Iris pigment epithelial cell (primary cell): ENCODE data around the gene PRDX6.
"Not testable (repeated sequence)": the region's sequence is repeated elsewhere in the genome, so short reads cannot be mapped to it uniquely, and the experiment has no call there.

Experiments used
- DNase-seq: peaks from one replicate; pipeline ENCODE4 v3.0.0-alpha.2; 2011; ENCODE audit warnings: low read depth

Gene PRDX6

DNA sequence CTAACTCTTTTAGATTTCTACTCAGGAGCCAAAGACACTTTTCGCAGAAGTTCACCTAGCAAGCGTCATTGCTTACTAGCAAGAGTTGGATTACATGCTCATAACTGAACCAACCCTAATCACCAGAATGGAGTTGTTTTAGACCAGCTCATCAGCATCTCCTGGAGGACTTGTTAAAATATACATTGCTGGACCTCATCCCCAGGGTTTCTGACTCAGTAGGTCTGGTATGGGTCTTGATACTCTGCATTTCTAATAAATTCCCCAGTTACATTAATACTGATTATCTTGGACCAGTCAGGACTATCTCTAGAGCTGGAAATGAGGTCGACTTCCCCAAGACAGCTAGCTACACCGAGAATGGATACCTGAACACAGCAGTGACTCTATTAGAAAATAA is 9.7 kb upstream of the PRDX6 start:
- peak; percentile 85 for DNase-seq

DNA sequence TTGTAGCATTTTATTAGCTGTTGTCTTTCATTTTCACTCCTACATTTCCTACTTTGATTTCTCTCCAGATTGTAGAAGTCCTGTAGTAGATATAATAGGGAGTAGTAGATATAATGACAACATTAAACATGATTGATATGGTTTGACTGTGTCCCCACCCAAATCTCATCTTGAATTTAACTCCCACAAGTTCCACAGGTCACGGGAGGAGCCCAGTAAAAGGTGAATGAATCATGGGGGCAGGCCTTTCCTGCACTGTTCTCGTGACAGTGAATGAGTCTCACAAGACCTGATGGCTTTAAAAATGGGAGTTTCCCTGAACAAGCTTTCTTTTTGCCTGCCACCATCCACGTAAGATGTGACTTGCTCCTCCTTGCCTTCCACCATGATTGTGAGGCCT is 7.5 kb upstream of the PRDX6 start:
- no peak for DNase-seq

DNA sequence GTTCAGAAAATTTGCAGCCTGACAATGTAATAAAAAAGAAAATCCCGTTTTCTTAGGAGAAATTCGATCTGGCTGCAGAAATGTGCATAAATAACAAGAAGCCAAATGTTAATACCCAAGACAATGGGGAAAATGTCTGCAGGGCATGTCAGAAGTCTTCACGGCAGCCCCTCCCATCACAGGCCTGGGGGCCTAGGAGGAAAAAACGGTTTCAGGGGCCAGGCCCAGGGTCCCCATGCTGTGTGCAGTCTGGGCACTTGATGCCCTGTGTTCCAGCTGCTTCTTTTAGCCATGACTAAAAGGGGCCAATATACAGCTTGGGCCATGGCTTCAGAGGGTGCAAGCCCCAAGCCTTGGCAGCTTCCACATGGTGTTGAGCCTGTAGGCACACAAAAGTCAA is 6.5 kb upstream of the PRDX6 start:
- DNase-seq: no peak

DNA sequence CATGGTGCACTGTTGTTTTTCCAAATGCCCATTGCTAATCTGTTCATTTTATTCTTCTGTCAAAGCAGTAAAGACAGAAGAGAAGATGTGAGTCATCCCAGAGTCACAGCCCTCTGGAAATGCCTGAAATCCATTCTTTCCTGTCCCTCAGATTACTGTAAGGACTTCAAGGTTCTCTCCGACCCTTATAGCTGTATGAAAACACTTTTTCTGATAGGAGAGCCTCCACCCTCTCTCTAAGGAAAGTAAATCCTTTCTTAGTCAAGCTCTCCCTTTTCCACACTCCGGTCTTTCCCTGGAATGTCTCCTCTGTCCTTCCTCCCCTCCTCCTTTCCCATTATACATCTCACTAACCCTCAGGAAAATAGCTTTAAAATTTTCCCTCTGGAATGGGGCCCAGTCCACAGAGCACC is 3.5 kb upstream of the PRDX6 start:
- peak; percentile 77 for DNase-seq

DNA sequence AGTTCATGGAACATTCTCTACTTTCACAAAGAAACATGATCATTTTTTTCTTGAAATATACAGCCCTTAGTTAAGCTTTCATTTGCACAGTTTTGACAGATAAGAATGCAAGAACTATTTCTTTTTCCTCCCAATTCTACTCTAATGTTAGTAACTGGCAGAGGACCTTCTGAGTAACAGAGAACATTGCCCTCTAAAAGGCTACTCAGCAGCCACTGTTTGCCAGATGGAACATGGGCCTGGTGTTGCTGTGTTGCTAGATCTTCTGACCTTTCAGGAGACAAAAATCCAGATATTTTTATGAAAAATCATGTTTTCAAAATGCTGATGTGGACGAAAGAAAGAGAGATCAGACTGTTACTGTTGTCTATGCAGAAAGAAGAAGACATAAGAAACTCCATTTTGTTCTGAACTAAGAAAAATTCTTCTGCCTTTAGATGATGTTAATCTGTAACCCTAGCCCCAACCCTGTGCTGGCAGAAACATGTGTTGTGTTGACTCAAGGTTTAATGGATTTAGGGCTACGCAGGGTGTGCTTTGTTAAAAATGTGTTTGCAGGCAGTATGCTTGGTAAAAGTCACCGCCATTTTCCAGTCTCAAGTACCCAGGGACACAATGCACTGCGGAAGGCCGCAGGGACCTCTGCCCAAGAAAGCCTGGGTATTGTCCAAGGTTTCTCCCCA is 2.9 kb upstream of the PRDX6 start:
- DNase-seq: peak; percentile 38

DNA sequence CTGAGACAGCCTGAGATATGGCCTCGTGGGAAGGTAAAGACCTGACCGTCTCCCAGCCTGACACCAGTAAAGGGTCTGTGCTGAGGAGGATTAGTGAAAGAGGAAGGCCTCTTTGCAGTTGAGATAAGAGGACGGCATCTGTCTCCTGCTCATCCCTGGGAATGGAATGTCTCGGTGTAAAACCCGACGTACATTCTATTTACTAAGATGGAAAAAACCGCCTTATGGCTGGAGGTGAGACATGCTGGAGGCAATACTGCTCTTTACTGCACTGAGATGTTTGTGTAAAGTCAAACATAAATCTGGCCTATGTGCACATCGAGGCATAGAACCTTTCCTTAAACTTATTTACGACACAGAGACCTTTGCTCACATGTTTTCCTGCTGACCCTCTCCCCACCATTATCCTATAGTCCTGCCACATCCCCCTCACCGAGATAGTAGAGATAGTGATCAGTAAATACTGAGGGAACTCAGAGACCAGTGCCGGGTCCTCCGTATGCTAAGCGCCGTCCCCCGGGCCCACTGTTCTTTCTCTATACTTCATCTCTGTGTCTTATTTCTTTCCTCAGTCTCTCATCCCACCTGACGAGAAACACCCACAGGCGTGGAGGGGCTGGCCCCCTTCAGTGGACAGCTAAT is 2.2 kb upstream of the PRDX6 start:
- peak; percentile 47 for DNase-seq

DNA sequence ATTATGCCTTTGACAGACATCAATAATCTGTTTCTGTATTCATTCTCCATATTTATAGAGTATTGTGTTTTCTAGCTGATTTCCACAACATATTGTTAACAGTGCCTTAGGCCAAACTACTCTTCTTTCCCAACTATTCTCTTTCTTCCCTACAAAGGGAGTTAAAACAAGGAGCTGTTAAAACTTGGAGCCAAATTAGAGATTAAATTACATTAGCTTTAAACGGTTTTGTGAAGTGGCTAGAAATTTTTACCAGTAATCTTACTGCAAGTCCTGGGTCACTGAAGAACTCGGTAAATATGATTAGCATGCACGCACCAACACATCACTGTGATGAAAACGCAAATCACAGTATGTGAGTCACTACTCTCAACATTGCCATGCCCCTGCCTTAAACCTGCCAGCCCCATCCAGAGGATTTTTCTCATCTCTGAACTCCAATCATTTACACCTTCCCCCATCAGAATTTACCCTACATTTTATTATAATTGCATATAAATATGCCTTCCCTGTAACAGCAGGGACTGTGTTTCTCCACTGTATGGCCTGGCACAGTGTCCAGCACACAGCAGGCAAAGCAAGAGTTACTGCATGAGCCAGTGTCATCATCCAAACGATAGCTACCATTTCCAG is 1.5 kb upstream of the PRDX6 start:
- peak; percentile 93 for DNase-seq

DNA sequence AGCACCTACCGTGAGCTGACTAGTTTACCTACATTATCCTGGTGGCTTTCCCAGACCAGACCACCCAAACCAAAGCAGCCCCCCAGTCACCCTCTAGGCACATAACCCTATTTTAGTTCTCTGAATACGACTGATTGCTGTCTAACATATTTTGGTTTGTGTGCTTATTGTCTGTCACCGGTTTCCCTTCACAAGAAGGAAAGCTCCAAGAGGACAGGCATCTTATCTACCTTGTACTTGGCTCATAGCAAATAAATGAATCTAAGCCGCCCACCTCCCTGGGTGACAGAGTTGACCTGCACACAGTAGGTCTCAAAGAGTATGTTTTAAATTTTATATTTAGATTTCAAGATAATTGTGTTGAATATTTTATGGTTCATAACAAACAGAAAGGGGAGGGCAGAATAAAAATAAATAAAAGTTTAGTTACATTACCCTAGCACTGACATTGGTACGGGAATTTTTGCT is 904 bp upstream of the PRDX6 start:
- DNase-seq: no peak

DNA sequence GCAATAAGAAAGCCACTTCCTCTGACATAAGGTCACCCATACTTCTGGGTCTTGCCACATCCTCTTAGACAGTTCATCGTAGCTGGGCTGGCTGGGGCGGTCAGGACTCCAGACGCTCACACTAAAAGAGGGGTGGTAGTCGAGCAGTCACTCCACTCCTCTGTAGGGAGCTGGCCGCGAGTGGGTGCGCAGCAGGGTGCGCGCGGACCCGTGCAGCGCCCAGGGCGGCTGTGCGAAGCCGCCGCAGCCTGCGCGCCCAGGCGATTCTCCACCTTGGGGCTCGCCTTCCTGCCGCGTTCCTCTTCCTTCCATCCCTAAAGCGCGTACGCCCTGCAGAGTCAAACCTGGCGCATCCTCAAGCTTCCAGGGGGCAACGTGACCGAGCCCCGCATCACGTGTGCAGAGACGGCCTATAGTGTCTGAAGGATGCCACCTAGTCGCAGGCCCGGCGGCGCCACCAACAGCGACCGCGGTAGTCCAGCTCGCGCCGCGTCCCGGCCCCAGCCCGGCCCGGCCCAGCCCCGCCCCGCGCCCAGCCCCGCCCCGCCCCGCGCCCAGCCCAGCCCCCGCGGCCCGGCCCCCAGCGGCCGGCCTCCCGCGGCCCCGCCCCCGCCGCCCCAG is 360 bp upstream of the PRDX6 start:
- peak; percentile 86 for DNase-seq

DNA sequence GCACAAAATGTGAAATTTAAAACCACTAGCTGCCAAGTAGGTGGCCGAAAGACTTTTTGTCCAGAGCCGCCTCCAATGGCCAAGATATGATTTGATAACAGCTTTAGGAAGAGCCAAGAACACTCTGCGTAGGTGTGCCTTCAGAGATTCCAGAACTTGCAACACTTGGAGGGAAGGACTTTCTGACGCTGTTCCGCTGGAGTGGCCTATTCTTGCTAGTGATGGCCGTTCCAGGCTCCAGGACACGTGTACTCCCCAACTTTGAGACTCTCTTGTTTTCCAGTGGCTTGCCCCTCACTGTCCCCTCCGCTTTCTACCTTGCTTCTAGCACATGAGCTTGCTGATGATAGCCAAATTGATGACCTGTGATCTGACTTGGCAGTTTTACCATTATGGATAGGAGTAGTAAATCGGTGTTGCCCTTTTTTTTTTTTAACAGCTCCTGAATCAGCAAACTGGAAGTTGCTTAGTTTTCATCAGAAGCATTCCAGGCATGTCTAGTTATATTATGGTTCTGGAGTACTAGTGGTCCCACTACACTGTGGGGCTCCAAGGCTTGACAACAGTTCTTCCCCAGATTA is 1.0 kb downstream of the PRDX6 start:
- DNase-seq: peak; percentile 89

DNA sequence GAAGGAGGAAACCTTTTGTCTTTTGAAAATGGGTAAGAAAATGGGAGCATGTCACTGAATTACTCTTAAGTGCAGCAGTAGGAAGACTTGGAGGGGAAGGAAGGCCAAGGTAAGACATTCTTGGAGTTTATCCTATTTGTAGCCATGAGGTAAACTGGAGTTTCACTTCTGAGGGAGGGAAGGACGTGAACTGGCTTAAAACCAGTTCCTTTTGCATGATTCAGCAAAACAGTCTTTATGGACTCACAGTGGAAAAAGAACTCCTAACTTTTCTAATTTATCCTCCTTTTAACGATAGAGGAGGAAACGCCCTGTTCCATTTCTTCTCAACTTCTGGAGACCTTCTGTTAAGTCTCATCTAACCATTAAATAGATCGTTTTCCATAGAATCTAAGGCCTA is 2.5 kb downstream of the PRDX6 start:
- peak; percentile 56 for DNase-seq

DNA sequence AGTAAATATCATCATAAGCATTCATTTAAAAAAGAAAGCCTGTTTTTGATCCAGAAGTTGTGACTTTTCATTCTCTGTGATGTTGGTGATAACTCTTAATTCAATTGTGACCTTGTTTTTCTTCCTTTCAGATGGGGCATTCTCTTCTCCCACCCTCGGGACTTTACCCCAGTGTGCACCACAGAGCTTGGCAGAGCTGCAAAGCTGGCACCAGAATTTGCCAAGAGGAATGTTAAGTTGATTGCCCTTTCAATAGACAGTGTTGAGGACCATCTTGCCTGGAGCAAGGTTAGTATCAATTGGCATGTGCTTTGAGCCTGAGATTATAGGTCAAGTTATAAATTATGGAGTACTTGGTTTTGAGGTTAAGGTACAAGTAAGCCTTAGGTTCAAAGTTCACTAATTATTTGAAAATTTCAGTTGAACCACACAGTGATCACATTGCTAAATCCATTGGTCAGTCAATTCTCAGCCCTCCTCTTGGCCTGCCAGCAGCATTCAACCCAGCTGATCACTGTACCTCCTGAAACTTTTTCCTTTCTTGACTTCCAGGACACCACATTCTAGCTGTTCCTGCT is 4.1 kb downstream of the PRDX6 start:
- DNase-seq: no peak

DNA sequence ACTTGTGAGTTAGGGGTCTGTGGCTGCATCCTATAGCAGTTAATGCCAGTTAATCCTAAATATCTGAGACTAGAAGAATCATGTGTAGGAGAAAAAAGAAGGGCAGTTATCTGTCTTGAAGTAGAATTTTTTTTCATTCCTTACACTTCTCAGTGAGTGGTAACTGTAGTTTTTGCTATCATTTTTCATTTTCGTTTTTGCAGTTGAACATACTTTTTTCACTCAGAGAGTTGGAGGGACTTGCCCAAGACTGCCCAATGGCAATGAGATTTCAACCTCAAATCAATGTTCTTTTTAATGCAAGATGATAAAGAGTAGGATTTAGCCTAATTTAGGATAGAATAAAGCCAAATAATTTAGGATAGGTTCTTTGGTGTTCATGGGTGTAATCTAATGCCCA is 5.5 kb downstream of the PRDX6 start:
- no peak for DNase-seq

DNA sequence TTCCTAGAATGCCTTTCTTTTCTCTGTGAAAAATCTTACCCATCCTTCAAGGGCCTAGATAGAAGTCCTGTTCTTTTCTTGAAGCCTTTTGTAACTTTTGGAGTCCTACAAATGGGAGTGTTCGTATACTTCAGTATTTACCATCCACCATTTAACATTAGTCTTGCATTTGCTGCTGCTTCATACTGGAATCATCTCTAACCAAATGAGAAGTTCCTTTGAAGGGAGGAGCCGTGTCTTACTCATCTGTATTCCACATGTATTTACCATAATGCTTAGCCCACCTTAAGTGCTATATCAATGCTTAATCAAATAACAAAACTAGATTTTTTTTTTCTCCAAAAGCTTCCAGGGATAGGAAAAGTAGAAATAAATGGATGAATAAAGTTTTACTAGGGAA is 7.1 kb downstream of the PRDX6 start:
- no peak for DNase-seq

DNA sequence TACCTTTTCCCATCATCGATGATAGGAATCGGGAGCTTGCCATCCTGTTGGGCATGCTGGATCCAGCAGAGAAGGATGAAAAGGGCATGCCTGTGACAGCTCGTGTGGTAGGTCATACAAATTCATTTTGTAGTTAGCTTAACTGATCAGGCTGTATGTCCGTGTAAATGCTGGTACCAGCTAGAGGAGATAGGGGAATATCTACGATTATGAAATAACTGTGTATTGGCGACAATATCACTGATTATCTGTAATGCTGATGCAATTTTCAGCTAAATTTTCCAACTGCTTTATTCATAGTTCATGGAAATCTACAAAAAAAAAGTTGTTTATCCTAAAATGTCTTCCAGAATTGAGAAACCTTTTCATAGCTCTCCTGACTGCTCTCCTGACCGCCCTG is 8.3 kb downstream of the PRDX6 start:
- no peak for DNase-seq

DNA sequence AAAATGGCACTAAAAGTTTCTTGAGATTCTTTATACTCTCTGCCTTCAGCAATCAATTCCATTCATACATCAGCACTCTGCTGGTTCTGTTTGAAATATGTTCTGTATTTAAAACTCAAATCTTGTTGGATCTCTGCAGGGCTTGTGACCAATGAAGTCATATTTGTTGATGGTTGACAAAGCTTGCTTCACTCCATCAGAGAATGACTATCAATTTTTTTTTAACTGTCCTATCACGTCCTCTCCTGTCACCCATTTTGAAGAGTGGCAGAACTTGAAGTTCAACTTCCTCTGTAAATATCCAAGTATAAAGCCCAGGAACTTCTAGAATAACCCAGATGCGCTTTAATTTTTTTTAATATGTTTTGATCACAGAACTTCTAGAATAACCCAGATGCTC is 10.9 kb downstream of the PRDX6 start:
- no peak for DNase-seq

DNA sequence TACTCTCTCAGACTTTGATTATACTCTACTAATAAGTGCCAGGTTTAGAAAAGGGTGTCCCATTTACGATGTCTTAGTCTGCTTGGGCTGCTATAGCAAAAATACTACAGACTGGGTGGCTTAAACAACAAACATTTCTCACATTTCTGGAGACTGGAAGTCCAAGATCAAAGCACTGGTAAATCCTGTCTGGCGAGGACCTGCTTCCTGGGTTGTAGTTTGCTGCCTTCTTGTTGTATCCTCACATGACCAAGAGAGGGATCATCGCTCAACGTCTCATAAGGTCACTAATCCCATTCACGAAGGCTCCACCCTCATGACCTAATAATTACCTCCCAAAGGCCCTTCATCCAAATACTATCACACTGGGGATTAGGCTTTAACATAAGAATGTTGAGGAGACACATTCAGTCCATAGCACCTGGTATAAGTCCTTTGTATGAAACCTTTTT is 12.0 kb downstream of the PRDX6 start:
- DNase-seq: peak; percentile 42

DNA sequence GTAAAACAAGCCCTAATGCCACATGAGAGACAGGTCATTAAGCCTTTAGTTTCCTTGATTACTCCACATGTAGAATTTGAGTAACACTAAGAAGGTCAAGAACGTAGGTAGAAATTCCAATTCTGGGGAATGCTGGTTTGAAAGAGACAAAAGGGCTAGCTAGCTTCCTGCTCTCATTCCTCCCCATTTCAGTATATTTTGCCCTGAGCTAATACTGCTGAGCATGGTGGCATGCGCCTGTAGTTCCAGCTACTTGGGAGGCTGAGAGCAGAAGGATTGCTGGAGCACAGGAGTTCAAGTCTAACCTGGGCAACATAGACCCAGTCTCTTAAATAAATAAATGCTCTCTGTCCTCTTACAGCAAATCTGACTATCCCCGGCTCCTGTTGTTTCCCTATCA is 12.8 kb downstream of the PRDX6 start:
- DNase-seq: no peak

DNA sequence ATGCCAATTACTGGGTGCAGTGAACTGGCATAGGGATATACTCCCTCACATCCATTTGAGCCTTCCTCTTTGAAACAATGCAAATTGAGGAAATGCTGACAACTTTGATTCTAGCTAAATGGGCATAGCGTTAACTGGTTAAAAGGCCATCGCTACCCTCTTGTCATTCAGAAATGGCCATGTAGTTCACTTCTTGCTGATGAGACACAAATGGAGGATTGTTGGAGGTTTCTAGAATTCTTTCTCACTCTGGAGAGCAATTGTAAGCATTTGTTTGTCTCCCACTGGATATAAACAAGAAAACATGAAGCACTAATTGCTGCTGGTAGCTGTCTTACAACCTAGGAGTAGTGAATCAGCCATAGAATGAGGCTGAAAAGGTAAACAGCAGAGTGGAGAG is 14.4 kb downstream of the PRDX6 start:
- DNase-seq: no peak

DNA sequence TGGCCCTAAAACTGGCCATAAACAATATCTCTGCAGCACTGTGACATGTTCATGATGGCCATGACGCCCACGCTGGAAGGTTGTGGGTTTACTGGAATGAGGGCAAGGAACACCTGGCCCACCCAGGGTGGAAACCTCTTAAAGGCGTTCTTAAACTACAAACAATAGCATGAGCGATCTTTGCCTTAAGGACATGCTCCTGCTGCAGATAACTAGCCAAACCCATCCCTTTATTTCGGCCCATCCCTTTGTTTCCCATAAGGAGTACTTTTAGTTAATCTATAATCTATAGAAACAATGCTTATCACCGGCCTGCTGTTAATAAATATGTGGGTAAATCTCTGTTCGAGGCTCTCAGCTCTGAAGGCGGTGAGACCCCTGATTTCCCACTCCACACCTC is 16.0 kb downstream of the PRDX6 start:
- DNase-seq: not testable (repeated sequence)

DNA sequence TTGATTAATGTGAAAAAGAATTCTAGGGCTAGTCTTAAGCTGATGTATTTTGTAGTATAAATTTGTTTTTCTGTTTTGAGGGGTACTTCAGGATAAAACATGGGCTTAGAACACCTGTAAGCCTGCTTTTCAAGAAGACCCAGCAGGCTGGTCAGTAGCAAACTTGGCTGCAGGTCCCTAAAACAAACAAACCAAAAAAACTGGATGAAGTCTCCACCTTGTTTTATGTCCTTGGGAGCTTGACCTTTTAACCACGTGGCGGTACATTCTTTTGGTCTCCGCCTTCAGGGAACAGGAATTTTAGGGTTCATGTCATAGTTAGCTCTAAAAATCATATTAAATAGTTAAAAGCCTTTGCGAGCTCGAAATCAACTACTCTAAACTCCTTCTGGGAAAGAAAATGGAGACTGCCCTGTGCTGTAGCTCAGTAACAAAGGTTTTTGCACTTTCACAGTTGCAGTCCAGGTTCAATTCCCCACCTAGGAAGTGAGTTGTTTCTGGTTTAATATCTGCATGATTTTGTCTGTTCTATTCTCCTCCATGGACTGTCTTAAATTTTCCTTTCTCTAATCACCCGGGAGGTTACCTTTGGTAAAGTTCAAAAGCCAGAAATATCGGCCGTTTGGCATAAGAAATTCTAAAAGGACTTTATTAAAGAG is 18.6 kb downstream of the PRDX6 start:
- no peak for DNase-seq
